Large intestine (tissue), 3 donors: ENCODE data around the gene DTL. TPM values are rescaled to one million over a fixed set of nuclear protein-coding genes. Genes with fewer than 3 reads are reported as not detected.

Source experiments
- DNase-seq, 2 donors: peaks; one replicate each; pipeline versions ENCODE4 v3.0.0 to v3.0.0-alpha.2; 2013
- H3K27ac ChIP-seq: one replicate; pipeline ENCODE4 v1.5.1; 2013; ENCODE audit warnings: low read length
- H3K27me3 ChIP-seq: 2 replicates; pipeline ENCODE4 v1.6.1; 2013; ENCODE audit warnings: low read length; ENCODE audit not compliant: control insufficient read depth, insufficient read depth
- H3K36me3 ChIP-seq: 2 replicates; pipeline ENCODE4 v1.6.1; 2013; ENCODE audit warnings: low read length; ENCODE audit not compliant: control insufficient read depth, insufficient read depth
- H3K4me1 ChIP-seq: one replicate; pipeline ENCODE4 v1.6.1; 2013; ENCODE audit warnings: low read length; ENCODE audit not compliant: control insufficient read depth, insufficient read depth
- H3K4me3 ChIP-seq: one replicate; pipeline ENCODE4 v1.5.1; 2013; ENCODE audit warnings: low read length
- H3K9me3 ChIP-seq: one replicate; pipeline ENCODE4 v1.6.1; 2013; ENCODE audit warnings: mild to moderate bottlenecking, low read depth, low read length, moderate library complexity; ENCODE audit not compliant: control insufficient read depth
- WGBS: methylation state at CpG from one replicate; pipeline ENCODE4 v1.1.5; 2013; ENCODE audit warnings: low lambda C conversion rate; ENCODE audit not compliant: insufficient coverage; 5-methylcytosine and 5-hydroxymethylcytosine counted together
- polyA plus RNA-seq: library from polyadenylated mRNA; unstranded; fragments of 120-200 nt; gene quantifications from one replicate; pipeline ENCODE4 v1.2.1, GENCODE V29; 2013

Gene DTL
- polyA plus RNA-seq, 1 donor = 10.1 TPM

DNA sequence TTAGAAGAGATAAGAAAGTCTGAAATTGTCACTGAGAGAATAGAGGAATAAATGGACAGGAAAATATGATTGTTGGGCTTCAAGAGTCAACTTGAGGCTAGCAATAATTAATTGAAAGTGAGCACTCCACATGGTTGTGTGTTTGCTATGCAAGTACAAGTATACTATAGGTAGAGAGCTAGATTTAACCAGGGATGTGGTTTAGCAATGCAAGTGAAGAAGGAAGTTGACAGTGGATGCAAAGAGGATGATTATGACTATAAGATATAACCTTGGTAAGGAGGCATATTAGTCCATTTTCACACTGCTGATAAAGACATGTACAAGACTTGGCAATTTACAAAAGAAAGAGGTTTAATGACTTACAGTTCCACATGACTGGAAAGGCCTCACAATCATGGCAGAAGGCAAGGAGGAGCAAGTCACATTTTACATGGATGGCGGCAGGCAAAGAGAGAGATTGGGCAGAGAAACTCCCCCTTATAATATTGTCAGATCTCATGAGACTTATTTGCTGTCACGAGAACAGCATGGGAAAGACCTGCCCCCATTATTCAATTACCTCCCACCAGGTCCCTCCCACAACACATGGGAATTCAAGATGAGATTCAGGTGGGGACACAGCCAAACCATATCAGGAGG is 47.3 kb downstream of the DTL start:
- Histone ChIP-seq H3K4me1 (peaks cover 4% of the 10 kb centered on the region), H3K9me3 (no peaks in the 10 kb centered on the region), H3K36me3 (peaks cover 12% of the 10 kb centered on the region), H3K27me3 (no peaks in the 10 kb centered on the region), H3K27ac (no peak overlapping the region), H3K4me3 (no peak overlapping the region)
- no CpG with 5 or more reads among the region's 2 CpGs for WGBS
- no peak for DNase-seq

DNA sequence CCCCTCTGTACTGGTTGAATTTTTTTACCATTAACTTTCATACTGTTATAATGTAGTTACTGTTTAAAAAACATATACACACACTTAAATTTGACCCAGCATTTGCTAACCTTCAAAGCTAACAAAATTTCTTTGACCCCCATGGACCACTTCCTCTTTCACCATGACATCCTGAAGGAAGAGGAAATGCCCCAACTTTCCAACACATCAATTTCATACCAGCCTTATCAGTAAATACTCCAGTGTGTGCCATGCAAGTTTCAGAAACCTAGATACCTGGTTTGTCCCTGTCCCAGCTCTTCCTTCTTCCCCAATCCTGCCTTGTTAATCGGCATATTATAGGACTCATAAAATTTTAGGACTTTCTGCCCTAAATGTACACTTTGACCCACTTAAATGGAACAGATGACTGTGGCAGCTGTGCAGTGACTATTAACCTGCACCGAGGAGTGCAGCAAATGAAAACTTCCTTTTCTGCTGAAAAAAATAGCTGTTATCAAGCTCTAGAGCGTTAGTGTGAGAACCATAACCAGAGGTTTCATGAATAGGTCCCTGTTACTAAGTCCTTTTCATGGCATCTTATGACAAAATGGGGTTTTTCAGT is 54.1 kb downstream of the DTL start:
- no peak for DNase-seq
- peak overlapping the region; percentile 14 for H3K27ac ChIP-seq
- H3K4me3 ChIP-seq = no peak overlapping the region
- H3K4me1 ChIP-seq = peaks cover 9% of the 10 kb centered on the region
- H3K9me3 ChIP-seq = no peaks in the 10 kb centered on the region
- H3K27me3 ChIP-seq = no peaks in the 10 kb centered on the region
- WGBS = no CpG with 5 or more reads among the region's 3 CpGs
- H3K36me3 ChIP-seq = peaks cover 2% of the 10 kb centered on the region

DNA sequence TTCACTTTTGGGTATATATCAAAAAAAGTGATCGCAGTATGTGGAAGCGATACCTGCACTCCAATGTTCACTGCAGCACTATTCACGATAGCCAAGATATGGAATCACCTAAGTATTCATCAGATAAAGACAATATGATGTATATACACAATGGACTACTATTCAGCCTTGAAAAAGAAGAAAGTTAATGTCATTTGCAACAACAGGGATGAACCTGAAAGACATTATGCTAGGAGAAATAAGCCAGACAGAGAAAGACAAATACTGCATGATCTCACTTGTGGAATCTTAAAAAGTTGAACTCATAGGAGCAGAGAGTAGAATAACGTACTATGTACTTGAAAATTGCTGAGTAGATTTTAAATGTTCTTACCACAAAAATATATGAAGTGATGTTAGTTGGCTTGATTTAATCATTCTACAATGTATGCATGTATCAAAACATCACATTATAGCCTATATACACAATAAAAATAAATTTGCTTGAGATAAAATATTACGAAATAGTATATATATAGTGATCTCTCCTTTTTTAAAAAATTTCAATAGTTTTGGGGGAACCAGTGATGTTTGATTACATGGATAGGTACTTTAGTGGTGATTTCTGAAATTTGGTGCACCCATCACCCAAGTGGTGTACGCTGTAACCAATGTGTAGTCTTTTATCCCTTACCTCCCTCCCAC is 56.0 kb downstream of the DTL start:
- Histone ChIP-seq H3K27ac (no peak overlapping the region), H3K4me3 (no peak overlapping the region), H3K36me3 (peaks cover 2% of the 10 kb centered on the region), H3K4me1 (peaks cover 9% of the 10 kb centered on the region), H3K9me3 (no peaks in the 10 kb centered on the region), H3K27me3 (no peaks in the 10 kb centered on the region)
- 50% methylated on average over 2 of the region's 6 CpGs for WGBS
- DNase-seq = no peak

DNA sequence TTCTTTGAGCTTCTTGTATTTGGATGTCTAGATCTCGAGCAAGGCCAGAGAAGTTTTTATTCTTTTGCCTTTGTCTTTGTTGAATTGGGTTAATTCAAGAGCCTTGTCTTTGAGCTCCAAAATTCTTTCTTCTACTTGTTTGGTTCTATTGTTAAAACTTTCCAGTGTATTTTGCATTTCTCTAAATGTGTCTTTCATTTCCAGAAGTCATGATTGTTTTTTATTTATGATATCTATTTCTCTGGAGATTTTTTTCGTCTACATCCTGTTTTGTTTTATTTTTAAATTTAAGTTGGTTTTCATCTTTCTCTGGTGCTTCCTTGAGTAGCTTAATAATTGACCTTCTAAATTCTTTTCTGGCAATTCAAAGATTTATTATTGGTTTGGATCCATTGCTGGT is 61.8 kb downstream of the DTL start:
- DNase-seq = no peak
- H3K9me3 ChIP-seq = no peaks in the 10 kb centered on the region
- H3K27me3 ChIP-seq = no peaks in the 10 kb centered on the region
- no peak overlapping the region for H3K4me3 ChIP-seq
- no peak overlapping the region for H3K27ac ChIP-seq
- no CpG with 5 or more reads among the region's 2 CpGs for WGBS
- peaks cover 3% of the 10 kb centered on the region for H3K36me3 ChIP-seq
- H3K4me1 ChIP-seq = peaks cover 7% of the 10 kb centered on the region

DNA sequence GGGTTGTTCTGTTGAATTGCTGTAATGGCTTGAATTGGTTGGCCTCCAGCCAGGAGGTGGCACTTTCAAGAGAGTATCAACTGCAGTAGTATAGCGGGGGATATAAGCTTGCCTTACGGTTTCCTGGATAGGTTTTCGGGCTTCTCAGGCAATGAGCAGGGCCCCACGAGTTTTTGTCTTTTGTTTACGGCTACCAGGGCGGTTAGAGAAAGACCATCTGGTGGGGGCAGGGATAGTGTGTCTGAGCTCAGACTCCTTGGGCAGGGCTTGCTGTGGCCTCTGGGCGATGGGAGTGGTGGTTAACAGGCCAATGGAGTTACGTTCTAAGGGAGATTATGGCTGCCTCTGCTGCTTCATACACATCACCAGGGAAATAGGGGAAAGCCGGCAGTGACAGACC is 62.8 kb downstream of the DTL start:
- no peaks in the 10 kb centered on the region for H3K27me3 ChIP-seq
- no peak for DNase-seq
- WGBS = no CpG with 5 or more reads among the region's 9 CpGs
- peaks cover 3% of the 10 kb centered on the region for H3K36me3 ChIP-seq
- H3K9me3 ChIP-seq = no peaks in the 10 kb centered on the region
- H3K4me3 ChIP-seq = no peak overlapping the region
- H3K27ac ChIP-seq = no peak overlapping the region
- H3K4me1 ChIP-seq = peaks cover 7% of the 10 kb centered on the region

DNA sequence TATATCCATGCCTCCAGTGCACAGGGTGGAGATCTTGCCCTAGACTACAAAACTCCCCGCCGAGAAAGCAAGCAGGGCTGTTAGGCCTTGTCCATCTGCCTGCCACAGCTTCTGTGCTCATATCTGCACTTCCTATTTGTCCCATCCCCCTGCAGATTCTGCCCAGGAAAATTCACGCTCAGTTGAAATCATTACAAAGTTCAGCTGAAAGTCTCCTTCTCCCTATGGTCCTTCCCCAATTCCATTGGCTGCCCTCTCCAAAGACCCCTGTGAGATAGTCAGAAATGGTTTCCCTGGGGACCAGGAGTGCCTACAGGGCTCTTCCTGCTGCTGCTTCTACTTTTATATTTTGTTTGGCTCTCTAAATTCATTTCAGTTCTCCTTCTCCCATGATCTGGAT is 63.2 kb downstream of the DTL start:
- Histone ChIP-seq H3K27ac (no peak overlapping the region), H3K27me3 (no peaks in the 10 kb centered on the region), H3K36me3 (peaks cover 3% of the 10 kb centered on the region), H3K4me3 (no peak overlapping the region), H3K4me1 (peaks cover 7% of the 10 kb centered on the region), H3K9me3 (no peaks in the 10 kb centered on the region)
- WGBS = no CpG with 5 or more reads among the region's 3 CpGs
- no peak for DNase-seq

DNA sequence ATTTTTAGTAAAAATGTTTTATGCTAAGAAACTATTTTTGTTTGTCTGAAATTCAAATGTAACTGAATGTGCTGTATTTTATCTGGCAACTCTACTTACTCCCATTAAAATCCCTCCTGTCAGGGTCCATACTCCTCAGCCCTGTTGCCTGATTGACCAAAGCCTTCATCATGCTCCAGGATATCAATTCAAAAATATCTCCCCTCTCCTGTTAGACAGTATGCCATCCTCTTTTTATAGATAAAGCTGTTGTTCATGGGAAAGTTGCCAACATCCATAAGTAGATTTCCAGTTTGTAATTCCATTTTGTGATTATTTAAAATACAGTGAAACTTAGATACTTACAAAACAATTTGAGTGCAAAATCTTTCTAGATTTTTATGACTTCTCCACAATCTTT is 65.7 kb downstream of the DTL start:
- no peak for DNase-seq
- Histone ChIP-seq H3K27me3 (no peaks in the 10 kb centered on the region), H3K27ac (no peak overlapping the region), H3K4me1 (peaks cover 28% of the 10 kb centered on the region), H3K9me3 (no peaks in the 10 kb centered on the region), H3K36me3 (peaks cover 3% of the 10 kb centered on the region), H3K4me3 (no peak overlapping the region)

DNA sequence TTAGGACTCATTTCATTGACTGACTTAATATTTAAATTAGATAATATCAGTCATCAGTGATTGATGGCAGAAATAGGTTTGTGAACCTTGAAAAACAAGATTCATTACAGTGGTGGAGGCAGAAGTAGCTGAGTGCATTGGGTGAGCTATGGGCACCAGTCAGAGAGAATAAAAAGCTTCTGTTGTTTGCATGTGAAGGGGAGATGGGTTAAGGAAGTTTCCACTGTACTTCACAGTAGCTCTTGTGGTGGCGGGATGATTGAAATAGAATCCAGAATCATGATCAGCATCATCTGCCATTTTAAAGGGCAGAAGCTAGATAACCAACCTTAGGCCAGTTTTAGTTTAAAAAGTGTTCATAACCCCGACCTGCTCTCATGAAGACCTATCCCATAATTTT is 66.2 kb downstream of the DTL start:
- no peak overlapping the region for H3K4me3 ChIP-seq
- H3K27me3 ChIP-seq = no peaks in the 10 kb centered on the region
- no peak for DNase-seq
- H3K36me3 ChIP-seq = peaks cover 3% of the 10 kb centered on the region
- no peak overlapping the region for H3K27ac ChIP-seq
- peaks cover 33% of the 10 kb centered on the region for H3K4me1 ChIP-seq
- WGBS = no CpG with 5 or more reads among the region's 2 CpGs
- H3K9me3 ChIP-seq = no peaks in the 10 kb centered on the region

DNA sequence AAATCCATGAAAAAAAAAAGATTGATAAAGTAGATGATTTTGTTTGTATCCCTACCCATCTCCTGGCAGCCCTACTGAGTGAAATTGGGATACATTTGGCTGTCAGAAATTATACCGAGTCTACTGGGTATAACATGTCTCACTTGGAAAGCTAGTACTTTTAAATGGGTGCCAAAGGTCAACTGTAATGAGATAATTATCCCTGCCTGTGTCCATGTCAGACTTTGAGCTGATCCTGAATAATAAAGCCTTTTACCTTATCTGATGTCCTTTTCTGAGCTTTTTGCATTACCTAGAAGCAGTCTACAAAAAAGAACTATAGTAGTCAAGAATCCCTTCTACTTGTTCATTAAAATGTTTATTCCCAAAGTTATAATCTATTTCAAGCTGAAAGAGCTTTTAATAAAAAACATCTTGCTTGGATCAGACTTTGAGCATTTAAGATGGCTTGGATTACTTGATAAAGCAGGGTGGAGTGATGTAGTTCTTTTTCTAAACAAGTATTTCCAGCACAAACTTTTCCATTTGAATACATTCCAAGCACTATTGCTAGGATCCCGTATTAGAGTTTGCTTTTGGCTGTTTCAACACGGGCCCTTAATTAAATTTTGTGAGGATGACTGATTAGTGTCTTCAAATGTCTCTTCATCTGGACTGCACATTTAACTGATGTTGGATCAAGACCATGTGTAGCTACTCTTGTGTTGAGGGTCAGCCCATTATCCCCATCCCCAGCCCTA is 69.2 kb downstream of the DTL start:
- no peaks in the 10 kb centered on the region for H3K27me3 ChIP-seq
- 0% methylated on average over 1 of the region's 3 CpGs for WGBS
- peak overlapping the region; percentile 57 for H3K27ac ChIP-seq

DNA sequence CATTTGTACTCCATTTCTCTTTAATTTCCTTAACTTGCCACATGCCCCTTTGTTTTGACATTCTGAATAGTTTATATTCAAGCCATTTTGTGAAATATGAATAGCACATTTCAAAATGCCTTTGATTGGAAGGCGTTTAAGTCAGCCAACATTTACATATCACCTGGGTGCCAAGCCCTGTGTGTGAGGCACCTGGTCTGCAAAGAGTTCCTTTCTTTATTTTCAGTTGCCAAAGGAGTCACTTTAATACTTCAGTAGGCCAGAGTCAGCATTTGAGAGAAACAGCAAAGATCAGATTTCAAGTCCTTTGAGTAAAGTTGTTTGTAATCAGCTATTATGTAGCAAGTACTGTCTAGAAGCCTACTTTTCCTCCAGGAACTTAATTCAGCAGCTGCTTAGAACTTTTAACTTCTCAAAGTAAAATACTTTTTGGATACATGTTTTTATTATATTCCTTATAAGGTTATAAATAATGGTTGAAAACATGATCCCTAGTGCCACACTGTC is 70.8 kb downstream of the DTL start:
- Histone ChIP-seq H3K4me1 (peaks cover 26% of the 10 kb centered on the region), H3K36me3 (no peaks in the 10 kb centered on the region), H3K27ac (no peak overlapping the region), H3K4me3 (no peak overlapping the region), H3K27me3 (no peaks in the 10 kb centered on the region), H3K9me3 (no peaks in the 10 kb centered on the region)
- WGBS = no CpG with 5 or more reads among the region's 1 CpG
- DNase-seq = no peak

More for the DNA sequence above, 69.2 kb downstream of the DTL start:
- no peaks in the 10 kb centered on the region for H3K36me3 ChIP-seq
- H3K9me3 ChIP-seq = no peaks in the 10 kb centered on the region
- no peak overlapping the region for H3K4me3 ChIP-seq
- H3K4me1 ChIP-seq = peaks cover 26% of the 10 kb centered on the region
- DNase-seq = peak; percentile 75 to 91
